ENCODE results near the gene WNT7B. TPM values are rescaled to one million over a fixed set of nuclear protein-coding genes. Genes with fewer than 3 reads are reported as not detected.

The WNT7B gene
- total RNA-seq, 3 donors from 2014 or later (not counting 1 experiment from before 2014, with no cell fraction given), result not detected

DNA sequence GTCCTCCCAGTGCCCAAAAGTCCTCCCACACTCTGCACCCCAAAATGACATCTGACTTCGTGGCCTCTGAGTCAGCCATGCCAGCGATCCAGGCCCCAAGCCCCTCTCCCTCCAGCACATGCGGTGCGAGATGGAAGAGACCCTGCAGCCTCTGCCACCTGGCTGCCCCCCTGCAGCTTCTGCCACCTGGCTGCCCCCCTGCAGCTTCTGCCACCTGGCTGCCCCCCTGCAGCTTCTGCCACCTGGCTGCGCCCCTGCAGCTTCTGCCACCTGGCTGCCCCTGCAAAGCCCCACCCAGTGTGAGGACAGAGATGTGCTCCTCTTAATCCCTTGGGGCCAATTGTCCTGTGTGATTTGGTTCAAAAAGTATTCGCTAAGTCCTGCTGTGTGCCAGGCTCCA, 68.0 kb downstream of the WNT7B start:
- intact Hi-C loops (cut with micrococcal nuclease), result no loop called here
- no peaks in the 10 kb centered on the region for H3K36me3 ChIP-seq (ENCODE audit: control insufficient read depth, insufficient read depth, low read length)
- H3K27ac ChIP-seq (ENCODE audit: low read length), result no peak overlapping the region
- Mint-ChIP-seq H3K36me3 (no peaks in the 10 kb centered on the region), H3K4me3 (no peak overlapping the region), H3K9me3 (no peaks in the 10 kb centered on the region), H3K27me3 (ENCODE audit: low read depth in 2 of 2) (peaks cover 8% of the 10 kb centered on the region in 2 donors), H3K27ac (no peak overlapping the region), H3K4me1 (no peaks in the 10 kb centered on the region)
- H3K4me3 ChIP-seq (ENCODE audit: low read length), result no peak overlapping the region
- TF ChIP-seq, protein P1, sequence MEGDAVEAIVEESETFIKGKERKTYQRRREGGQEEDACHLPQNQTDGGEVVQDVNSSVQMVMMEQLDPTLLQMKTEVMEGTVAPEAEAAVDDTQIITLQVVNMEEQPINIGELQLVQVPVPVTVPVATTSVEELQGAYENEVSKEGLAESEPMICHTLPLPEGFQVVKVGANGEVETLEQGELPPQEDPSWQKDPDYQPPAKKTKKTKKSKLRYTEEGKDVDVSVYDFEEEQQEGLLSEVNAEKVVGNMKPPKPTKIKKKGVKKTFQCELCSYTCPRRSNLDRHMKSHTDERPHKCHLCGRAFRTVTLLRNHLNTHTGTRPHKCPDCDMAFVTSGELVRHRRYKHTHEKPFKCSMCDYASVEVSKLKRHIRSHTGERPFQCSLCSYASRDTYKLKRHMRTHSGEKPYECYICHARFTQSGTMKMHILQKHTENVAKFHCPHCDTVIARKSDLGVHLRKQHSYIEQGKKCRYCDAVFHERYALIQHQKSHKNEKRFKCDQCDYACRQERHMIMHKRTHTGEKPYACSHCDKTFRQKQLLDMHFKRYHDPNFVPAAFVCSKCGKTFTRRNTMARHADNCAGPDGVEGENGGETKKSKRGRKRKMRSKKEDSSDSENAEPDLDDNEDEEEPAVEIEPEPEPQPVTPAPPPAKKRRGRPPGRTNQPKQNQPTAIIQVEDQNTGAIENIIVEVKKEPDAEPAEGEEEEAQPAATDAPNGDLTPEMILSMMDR (IDR thresholded peaks at IDR 0.05), result no peak
- no peaks in the 10 kb centered on the region for H3K9me3 ChIP-seq (ENCODE audit: control insufficient read depth, insufficient read depth, low read length)
- WGBS (ENCODE audit: insufficient coverage), result 73% methylated on average over 6 of the region's 6 CpGs
- no peaks in the 10 kb centered on the region for H3K4me1 ChIP-seq (ENCODE audit: control insufficient read depth, insufficient read depth, low read length)
- ATAC-seq (no peak), DNase-seq (no peak)
- H3K27me3 ChIP-seq (ENCODE audit: control insufficient read depth, insufficient read depth, low read length), result no peaks in the 10 kb centered on the region

DNA sequence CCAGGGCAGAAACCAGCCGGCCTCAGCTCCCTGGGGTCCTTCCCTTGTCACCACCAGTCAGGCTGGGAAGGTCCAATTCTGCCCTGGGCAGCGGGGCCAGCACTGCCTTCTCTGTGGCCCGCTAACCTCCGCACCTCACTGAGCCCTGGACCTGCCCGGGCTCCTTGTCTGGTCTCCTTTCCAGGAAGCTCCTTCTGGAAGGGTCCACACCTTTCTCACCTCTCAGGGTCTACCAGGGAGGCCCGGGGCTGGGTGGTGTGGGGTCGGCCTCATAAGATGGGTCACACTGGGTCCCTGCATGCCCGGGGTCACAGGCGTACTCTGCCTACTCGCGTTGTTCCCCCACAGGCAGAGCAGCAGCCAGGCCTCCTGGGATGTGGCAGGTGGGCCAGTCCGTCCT, 69.0 kb downstream of the WNT7B start:
- TF ChIP-seq, protein P1 (IDR thresholded peaks at IDR 0.05), result no peak
- H3K4me1 ChIP-seq (ENCODE audit: control insufficient read depth, insufficient read depth, low read length), result no peaks in the 10 kb centered on the region
- H3K27ac ChIP-seq (ENCODE audit: low read length), result no peak overlapping the region
- DNase-seq (no peak), ATAC-seq (no peak)
- H3K4me3 ChIP-seq (ENCODE audit: low read length), result no peak overlapping the region
- H3K9me3 ChIP-seq (ENCODE audit: control insufficient read depth, insufficient read depth, low read length), result no peaks in the 10 kb centered on the region
- H3K27me3 ChIP-seq (ENCODE audit: control insufficient read depth, insufficient read depth, low read length), result no peaks in the 10 kb centered on the region
- no peaks in the 10 kb centered on the region for H3K36me3 Mint-ChIP-seq
- H3K27me3 Mint-ChIP-seq (ENCODE audit: low read depth in 2 of 2), result peaks cover 8% of the 10 kb centered on the region in 2 donors
- 76% methylated on average over 12 of the region's 12 CpGs for WGBS (ENCODE audit: insufficient coverage)
- H3K27ac Mint-ChIP-seq, result no peak overlapping the region
- H3K4me3 Mint-ChIP-seq, result no peak overlapping the region
- H3K36me3 ChIP-seq (ENCODE audit: control insufficient read depth, insufficient read depth, low read length), result no peaks in the 10 kb centered on the region
- no peaks in the 10 kb centered on the region for H3K9me3 Mint-ChIP-seq
- intact Hi-C loops (cut with micrococcal nuclease), result no loop called here
- H3K4me1 Mint-ChIP-seq, result no peaks in the 10 kb centered on the region

DNA sequence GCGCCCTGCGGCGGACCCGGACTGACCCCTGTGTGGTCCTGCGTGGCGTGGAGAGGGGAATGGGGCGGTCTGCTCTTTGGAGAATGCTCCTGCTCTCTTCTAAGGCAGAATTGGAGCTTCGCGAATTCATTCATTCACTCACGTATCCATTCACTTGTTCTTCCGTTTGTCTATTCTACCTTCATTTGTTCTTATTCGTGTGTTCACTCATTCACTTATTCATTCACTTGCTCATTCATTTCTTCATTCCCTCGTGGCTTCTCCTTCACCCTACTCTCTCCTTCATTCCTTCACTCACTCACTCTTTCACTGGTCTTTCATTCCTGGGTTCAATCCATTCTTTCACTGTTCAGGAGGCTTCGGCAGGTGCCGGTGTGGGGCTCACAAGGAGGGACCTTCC, 69.6 kb downstream of the WNT7B start:
- Mint-ChIP-seq H3K9me3 (no peaks in the 10 kb centered on the region), H3K36me3 (no peaks in the 10 kb centered on the region), H3K27ac (no peak overlapping the region), H3K4me1 (no peaks in the 10 kb centered on the region), H3K4me3 (no peak overlapping the region), H3K27me3 (ENCODE audit: low read depth in 2 of 2) (peaks cover 12 to 13% of the 10 kb centered on the region in 2 donors)
- H3K27ac ChIP-seq (ENCODE audit: low read length), result no peak overlapping the region
- 91% methylated on average over 15 of the region's 15 CpGs for WGBS (ENCODE audit: insufficient coverage)
- no peaks in the 10 kb centered on the region for H3K4me1 ChIP-seq (ENCODE audit: control insufficient read depth, insufficient read depth, low read length)
- H3K36me3 ChIP-seq (ENCODE audit: control insufficient read depth, insufficient read depth, low read length), result no peaks in the 10 kb centered on the region
- TF ChIP-seq, protein P1 (IDR thresholded peaks at IDR 0.05), result no peak
- H3K27me3 ChIP-seq (ENCODE audit: control insufficient read depth, insufficient read depth, low read length), result no peaks in the 10 kb centered on the region
- ATAC-seq (no peak), DNase-seq (no peak)
- no peaks in the 10 kb centered on the region for H3K9me3 ChIP-seq (ENCODE audit: control insufficient read depth, insufficient read depth, low read length)
- intact Hi-C loops (cut with micrococcal nuclease), result no loop called here
- no peak overlapping the region for H3K4me3 ChIP-seq (ENCODE audit: low read length)

DNA sequence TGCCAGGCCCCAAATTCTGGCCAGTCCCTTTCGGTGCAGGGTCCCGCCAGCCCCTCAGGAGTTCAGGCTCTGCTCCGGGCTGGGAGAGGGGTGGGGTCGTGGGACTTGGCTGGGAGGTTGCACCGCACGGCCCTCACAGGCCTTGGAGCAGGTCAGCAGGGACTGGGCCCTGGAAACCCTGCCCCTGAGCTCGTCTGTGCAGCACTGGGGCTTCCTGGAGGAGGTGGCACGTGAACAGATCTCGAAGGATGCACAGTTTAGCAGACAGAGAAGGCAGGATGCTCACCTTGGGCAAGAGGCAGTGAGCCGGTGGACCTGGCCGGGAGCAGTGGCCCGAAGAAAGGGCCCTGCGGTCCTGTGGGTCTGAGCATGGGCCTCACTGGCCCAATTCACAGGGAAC, 70.0 kb downstream of the WNT7B start:
- H3K27me3 ChIP-seq (ENCODE audit: control insufficient read depth, insufficient read depth, low read length), result no peaks in the 10 kb centered on the region
- no peaks in the 10 kb centered on the region for H3K9me3 ChIP-seq (ENCODE audit: control insufficient read depth, insufficient read depth, low read length)
- intact Hi-C loops (cut with micrococcal nuclease), result no loop called here
- DNase-seq, result no peak
- H3K4me1 Mint-ChIP-seq, result no peaks in the 10 kb centered on the region
- no peaks in the 10 kb centered on the region for H3K36me3 ChIP-seq (ENCODE audit: control insufficient read depth, insufficient read depth, low read length)
- H3K4me1 ChIP-seq (ENCODE audit: control insufficient read depth, insufficient read depth, low read length), result no peaks in the 10 kb centered on the region
- WGBS (ENCODE audit: insufficient coverage), result 85% methylated on average over 13 of the region's 13 CpGs
- H3K27ac ChIP-seq (ENCODE audit: low read length), result no peak overlapping the region
- H3K27ac Mint-ChIP-seq, result no peak overlapping the region
- ATAC-seq, result no peak
- H3K4me3 Mint-ChIP-seq, result no peak overlapping the region
- peaks cover 14% of the 10 kb centered on the region in 2 donors for H3K27me3 Mint-ChIP-seq (ENCODE audit: low read depth in 2 of 2)
- H3K4me3 ChIP-seq (ENCODE audit: low read length), result no peak overlapping the region
- TF ChIP-seq, protein P1 (IDR thresholded peaks at IDR 0.05), result no peak
- H3K9me3 Mint-ChIP-seq, result no peaks in the 10 kb centered on the region
- no peaks in the 10 kb centered on the region for H3K36me3 Mint-ChIP-seq
